B cell (primary cell): Measurements from ENCODE around the gene PLA2G12B. TPM values are rescaled to one million over a fixed set of nuclear protein-coding genes. Genes with fewer than 3 reads are reported as not detected.

Experiments
- ATAC-seq: fragments of 200-7000 bp; cut with Tn5 transposase; one replicate; pipeline ENCODE4 v1.10.0; 2021; ENCODE audit warnings: low read depth, mild to moderate bottlenecking, moderate number of reproducible peaks, moderate library complexity
- CTCF ChIA-PET: fragments of 350-600 bp; sonication (Branson Sonifier 250); formaldehyde crosslinking; loops from one replicate; lab custom pipeline; 2021; ENCODE audit warnings: antibody characterized with exemption, inconsistent platforms; lab: Charles Lee
- POLR2A ChIA-PET: fragments of 350-600 bp; sonication (Branson Sonifier 250); formaldehyde crosslinking; loops from one replicate; lab custom pipeline; 2021; ENCODE audit warnings: antibody characterized with exemption; lab: Charles Lee
- DNase-seq: peaks from one replicate; pipeline ENCODE4 v3.0.0; 2013
- H2AFZ ChIP-seq: 2 replicates; pipeline ENCODE4 v1.6.1; 2012; ENCODE audit warnings: mild to moderate bottlenecking, low read depth, low read length; ENCODE audit not compliant: insufficient read depth, poor library complexity, severe bottlenecking
- H3K27ac ChIP-seq, 2 donors: 1 replicate in 1 of 2; 2 replicates in 1 of 2; pipeline ENCODE4 v1.5.1; 2012 to 2013; ENCODE audit warnings: low read length in 2 of 2, mild to moderate bottlenecking in 2 of 2, moderate library complexity in 1 of 2
- H3K27me3 ChIP-seq, 4 experiments: fragments of 200-600 bp in 1 of 4; sonication (generic) in 1 of 4; replicated peaks in 1 of 4; 1 replicate in 2 of 4; 2 replicates in 2 of 4; pipeline versions ENCODE4 v1.6.1 to v1.7.0; 2013 to 2016; ENCODE audit warnings: low read length in 3 of 4, mild to moderate bottlenecking in 2 of 4, mixed read lengths in 1 of 4, moderate library complexity in 1 of 4; ENCODE audit not compliant: insufficient read depth in 4 of 4, control insufficient read depth in 3 of 4; ENCODE audit errors: control extremely low read depth in 1 of 4
- H3K36me3 ChIP-seq, 2 experiments: replicated peaks in 1 of 2; 1 replicate in 1 of 2; 2 replicates in 1 of 2; pipeline versions ENCODE4 v1.6.1 to v1.7.1; 2013; ENCODE audit warnings: low read length in 1 of 2; ENCODE audit not compliant: insufficient read depth in 2 of 2, control insufficient read depth in 1 of 2; ENCODE audit errors: control extremely low read depth in 1 of 2, extremely low read depth in 1 of 2
- H3K4me1 ChIP-seq, 2 donors: fragments of 200-600 bp in 1 of 2; sonication (generic) in 1 of 2; 1 replicate in 1 of 2; 2 replicates in 1 of 2; pipeline versions ENCODE4 v1.5.1 to v1.6.1; 2013 to 2017; ENCODE audit warnings: low read length in 2 of 2; ENCODE audit not compliant: control insufficient read depth in 2 of 2, insufficient read depth in 2 of 2
- H3K4me2 ChIP-seq: replicated peaks from 2 replicates; pipeline ENCODE3; 2012; ENCODE audit warnings: mild to moderate bottlenecking, low read depth, low read length; ENCODE audit not compliant: poor library complexity, severe bottlenecking
- H3K4me3 ChIP-seq, 5 experiments: fragments of 200-600 bp in 1 of 5; sonication (generic) in 1 of 5; 1 replicate in 3 of 5; 2 replicates in 2 of 5; pipeline versions ENCODE4 v1.5.1 to v1.7.0; 2011 to 2016; ENCODE audit warnings: low read length in 4 of 5, mild to moderate bottlenecking in 4 of 5, low read depth in 2 of 5, control low read depth in 1 of 5, moderate library complexity in 1 of 5; ENCODE audit not compliant: insufficient read depth in 1 of 5; ENCODE audit errors: control extremely low read depth in 1 of 5, extremely low read depth in 1 of 5
- H3K79me2 ChIP-seq: fragments of 200-600 bp; sonication (generic); one replicate; pipeline ENCODE4 v1.6.0; 2016; ENCODE audit warnings: low read length; ENCODE audit not compliant: control insufficient read depth, insufficient read depth
- H3K9ac ChIP-seq: fragments of 200-600 bp; sonication (generic); 2 replicates; pipeline ENCODE4 v1.6.1; 2017; ENCODE audit warnings: mild to moderate bottlenecking, low read length, moderate library complexity
- H3K9me3 ChIP-seq, 3 donors: one replicate each; pipeline versions ENCODE4 v1.6.1 to v1.7.1; 2013; ENCODE audit warnings: low read length in 2 of 3; ENCODE audit not compliant: control insufficient read depth in 2 of 3, insufficient read depth in 1 of 3; ENCODE audit errors: control extremely low read depth in 1 of 3
- H4K20me1 ChIP-seq: 2 replicates; pipeline ENCODE4 v1.6.0; 2012; ENCODE audit warnings: mild to moderate bottlenecking, low read length; ENCODE audit not compliant: insufficient read depth, control insufficient read depth, poor library complexity, severe bottlenecking
- H3K27ac Mint-ChIP-seq: one replicate; pipeline ENCODE4 v1.8.0; 2021; ENCODE audit warnings: mixed read lengths
- H3K27me3 Mint-ChIP-seq: one replicate; pipeline ENCODE4 v1.8.0; 2021; ENCODE audit warnings: mixed read lengths
- H3K4me1 Mint-ChIP-seq: one replicate; pipeline ENCODE4 v1.8.0; 2021; ENCODE audit warnings: mixed read lengths
- H3K4me3 Mint-ChIP-seq: one replicate; pipeline ENCODE4 v1.8.0; 2021; ENCODE audit warnings: mixed read lengths
- H3K9me3 Mint-ChIP-seq: one replicate; pipeline ENCODE4 v1.8.0; 2022; ENCODE audit warnings: mixed read lengths; ENCODE audit not compliant: insufficient read depth
- EZH2 ChIP-seq: IDR thresholded peaks from 2 replicates; pipeline ENCODE4 v1.6.1; 2012; ENCODE audit warnings: borderline replicate concordance, low read depth, mild to moderate bottlenecking, moderate library complexity, low read length; ENCODE audit not compliant: insufficient read depth, poor library complexity, severe bottlenecking
- WGBS: methylation state at CpG from one replicate; pipeline ENCODE4 v1.1.5; 2013; ENCODE audit warnings: missing lambda C conversion rate; ENCODE audit not compliant: insufficient coverage; 5-methylcytosine and 5-hydroxymethylcytosine counted together
- intact Hi-C: fragments of 100-400 bp; cut with micrococcal nuclease; formaldehyde crosslinking; loops from one replicate; pipeline ENCODE4 v1.10.0; 2022
- polyA plus RNA-seq: library from polyadenylated mRNA; depleted of rRNA; stranded (reverse); fragments of >200 nt; gene quantifications from 2 replicates; pipeline ENCODE4 v1.2.3, GENCODE V29; 2012
- total RNA-seq, 2 donors: library from RNA; stranded (reverse); fragments of 120-200 nt in 1 of 2; gene quantifications; 1 replicate in 1 of 2; 2 replicates in 1 of 2; pipeline versions ENCODE4 v1.2.3 to v1.2.4, GENCODE V29; 2013 to 2022
- TF ChIP-seq, protein P1 (sequence below): fragments of 200-600 bp; IDR thresholded peaks from one replicate; pipeline ENCODE4 v1.8.0; 2022; ENCODE audit warnings: antibody characterized with exemption, mild to moderate bottlenecking

Gene PLA2G12B
- total and polyA plus RNA-seq, 2 donors (not counting 1 experiment from before 2014, with no cell fraction given): not detected

DNA sequence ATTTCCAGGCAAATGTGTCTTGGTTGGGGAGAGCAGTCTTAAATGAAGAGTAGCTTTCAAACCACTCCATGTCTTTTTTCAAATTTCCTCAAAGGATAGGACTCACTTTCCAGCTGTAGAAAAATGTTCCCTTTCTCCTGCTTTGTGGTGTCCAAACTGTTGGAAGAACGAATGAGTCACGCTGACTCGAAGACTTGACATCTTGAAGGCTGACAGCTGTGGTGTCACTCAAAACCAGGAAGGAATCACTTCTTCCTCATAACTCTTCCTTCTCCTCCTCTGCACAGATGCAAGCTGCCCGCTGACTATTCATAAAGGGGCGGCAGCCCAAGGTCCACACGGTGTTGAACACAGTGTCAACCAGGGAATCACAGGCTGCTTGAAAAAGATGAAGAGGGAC lies 19.2 kb downstream of the PLA2G12B start:
- H3K27ac ChIP-seq: no peak overlapping the region
- TF ChIP-seq, protein P1, sequence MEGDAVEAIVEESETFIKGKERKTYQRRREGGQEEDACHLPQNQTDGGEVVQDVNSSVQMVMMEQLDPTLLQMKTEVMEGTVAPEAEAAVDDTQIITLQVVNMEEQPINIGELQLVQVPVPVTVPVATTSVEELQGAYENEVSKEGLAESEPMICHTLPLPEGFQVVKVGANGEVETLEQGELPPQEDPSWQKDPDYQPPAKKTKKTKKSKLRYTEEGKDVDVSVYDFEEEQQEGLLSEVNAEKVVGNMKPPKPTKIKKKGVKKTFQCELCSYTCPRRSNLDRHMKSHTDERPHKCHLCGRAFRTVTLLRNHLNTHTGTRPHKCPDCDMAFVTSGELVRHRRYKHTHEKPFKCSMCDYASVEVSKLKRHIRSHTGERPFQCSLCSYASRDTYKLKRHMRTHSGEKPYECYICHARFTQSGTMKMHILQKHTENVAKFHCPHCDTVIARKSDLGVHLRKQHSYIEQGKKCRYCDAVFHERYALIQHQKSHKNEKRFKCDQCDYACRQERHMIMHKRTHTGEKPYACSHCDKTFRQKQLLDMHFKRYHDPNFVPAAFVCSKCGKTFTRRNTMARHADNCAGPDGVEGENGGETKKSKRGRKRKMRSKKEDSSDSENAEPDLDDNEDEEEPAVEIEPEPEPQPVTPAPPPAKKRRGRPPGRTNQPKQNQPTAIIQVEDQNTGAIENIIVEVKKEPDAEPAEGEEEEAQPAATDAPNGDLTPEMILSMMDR: no peak
- no peak for TF ChIP-seq EZH2
- H3K4me2 ChIP-seq: no peak overlapping the region
- 100% methylated on average over 4 of the region's 6 CpGs for WGBS
- H3K27me3 ChIP-seq: no peaks in the 10 kb centered on the region
- ATAC-seq (no peak), DNase-seq (no peak)
- no peaks in the 10 kb centered on the region for H3K79me2 ChIP-seq
- POLR2A ChIA-PET: no interaction called here
- Mint-ChIP-seq H3K4me3 (no peak overlapping the region), H3K27me3 (peaks cover 11% of the 10 kb centered on the region), H3K9me3 (no peaks in the 10 kb centered on the region), H3K27ac (no peak overlapping the region), H3K4me1 (no peaks in the 10 kb centered on the region)
- H3K4me3 ChIP-seq: no peak overlapping the region
- CTCF ChIA-PET: no interaction called here
- no peaks in the 10 kb centered on the region for H3K4me1 ChIP-seq
- no peaks in the 10 kb centered on the region for H3K9me3 ChIP-seq
- H4K20me1 ChIP-seq: no peaks in the 10 kb centered on the region
- no peaks in the 10 kb centered on the region for H3K36me3 ChIP-seq
- no peak overlapping the region for H2AFZ ChIP-seq
- no peak overlapping the region for H3K9ac ChIP-seq
- intact Hi-C loops: no loop called here

DNA sequence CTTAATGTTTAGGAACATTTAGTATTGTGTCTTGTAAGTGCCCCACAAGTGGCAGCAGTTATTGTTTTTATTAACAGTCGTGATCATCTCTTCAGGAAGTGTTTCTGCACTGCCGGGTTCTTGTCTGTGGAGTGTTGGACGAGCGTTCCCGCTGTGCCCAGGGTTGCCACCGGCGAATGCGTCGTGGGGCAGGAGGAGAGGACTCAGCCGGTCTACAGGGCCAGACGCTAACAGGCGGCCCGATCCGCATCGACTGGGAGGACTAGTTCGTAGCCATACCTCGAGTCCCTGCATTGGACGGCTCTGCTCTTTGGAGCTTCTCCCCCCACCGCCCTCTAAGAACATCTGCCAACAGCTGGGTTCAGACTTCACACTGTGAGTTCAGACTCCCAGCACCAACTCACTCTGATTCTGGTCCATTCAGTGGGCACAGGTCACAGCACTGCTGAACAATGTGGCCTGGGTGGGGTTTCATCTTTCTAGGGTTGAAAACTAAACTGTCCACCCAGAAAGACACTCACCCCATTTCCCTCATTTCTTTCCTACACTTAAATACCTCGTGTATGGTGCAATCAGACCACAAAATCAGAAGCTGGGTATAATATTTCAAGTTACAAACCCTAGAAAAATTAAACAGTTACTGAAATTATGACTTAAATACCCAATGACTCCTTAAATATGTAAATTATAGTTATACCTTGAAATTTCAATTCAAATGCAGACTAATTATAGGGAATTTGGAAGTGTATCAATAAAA lies 22.2 kb downstream of the PLA2G12B start:
- no peak overlapping the region for H3K4me3 Mint-ChIP-seq
- H3K4me1 Mint-ChIP-seq: no peaks in the 10 kb centered on the region
- H3K9me3 Mint-ChIP-seq: no peaks in the 10 kb centered on the region

More for the DNA sequence above, 22.2 kb downstream of the PLA2G12B start:
- Histone ChIP-seq H3K9ac (no peak overlapping the region), H3K27me3 (no peaks in the 10 kb centered on the region), H3K27ac (no peak overlapping the region), H3K4me2 (no peak overlapping the region), H4K20me1 (no peaks in the 10 kb centered on the region), H3K9me3 (no peaks in the 10 kb centered on the region), H3K4me1 (no peaks in the 10 kb centered on the region), H3K79me2 (no peaks in the 10 kb centered on the region), H3K36me3 (no peaks in the 10 kb centered on the region), H3K4me3 (no peak overlapping the region), H2AFZ (no peak overlapping the region)
- no peak for DNase-seq
- ATAC-seq: no peak
- intact Hi-C loops: no loop called here
- H3K27me3 Mint-ChIP-seq: peaks cover 11% of the 10 kb centered on the region
- ChIA-PET CTCF (no interaction called here), POLR2A (no interaction called here)
- no peak overlapping the region for H3K27ac Mint-ChIP-seq
- 95% methylated on average over 19 of the region's 20 CpGs for WGBS
- TF ChIP-seq EZH2: no peak
- TF ChIP-seq, protein P1: no peak
